ENCODE measurements around the gene MCUB. TPM values are rescaled to one million over a fixed set of nuclear protein-coding genes. Genes with fewer than 3 reads are reported as not detected.
"Not testable (repeated sequence)": the region's sequence is repeated elsewhere in the genome, so short reads cannot be mapped to it uniquely, and the experiment has no call there.

MCUB gene
- total RNA-seq, 2 experiments from 2014 or later = 69.1 to 71.8 TPM

DNA sequence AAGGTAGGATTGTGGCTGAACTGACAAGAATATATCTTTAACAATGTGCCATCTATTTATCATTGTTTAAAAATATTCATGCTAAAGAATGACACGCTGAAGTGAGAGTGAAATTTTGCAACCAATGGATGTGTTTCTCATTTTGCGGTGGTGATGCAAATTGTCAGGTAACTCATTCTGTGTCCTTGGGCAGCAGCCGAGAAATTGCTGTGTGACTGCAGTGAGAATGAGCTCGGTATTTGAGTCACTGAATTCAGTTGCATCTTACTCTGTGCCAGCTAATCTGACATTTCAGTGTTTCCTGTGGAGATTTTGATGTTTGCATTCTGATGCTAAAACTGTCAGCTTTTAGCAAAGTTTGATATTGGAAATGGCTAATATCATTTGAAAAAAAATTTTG is 28.1 kb downstream of the MCUB start:
- Mint-ChIP-seq H3K4me3 (peak overlapping the region; percentile 46), H3K4me1 (ENCODE audit: low read depth) (peaks cover 85% of the 10 kb centered on the region), H3K36me3 (ENCODE audit: low read depth) (peaks cover 12% of the 10 kb centered on the region), H3K27me3 (ENCODE audit: low read depth) (no peaks in the 10 kb centered on the region), H3K9me3 (peaks cover 8% of the 10 kb centered on the region), H3K27ac (peak overlapping the region; percentile 78)
- intact Hi-C loops (cut with micrococcal nuclease) = loop anchor here (1.0 to 5.0 kb wide), 8 partner anchors 22 to 499 kb away; partner anchors contain the start of genes CASP6 and GAR1
- CTCF ChIA-PET = interaction anchor here (0.7 to 1.4 kb wide), 4 partner anchors 15 to 157 kb away, joined by 4 to 12 read pairs (median 4); no protein-coding TSS in a partner anchor
- peak; percentile 88 for DNase-seq

- Mint-ChIP-seq H3K27me3 (ENCODE audit: low read depth) (no peaks in the 10 kb centered on the region), H3K4me3 (no peak overlapping the region), H3K4me1 (ENCODE audit: low read depth) (peaks cover 82% of the 10 kb centered on the region), H3K27ac (peak overlapping the region; percentile 78), H3K36me3 (ENCODE audit: low read depth) (peaks cover 10% of the 10 kb centered on the region), H3K9me3 (peaks cover 7% of the 10 kb centered on the region)
- intact Hi-C loops (cut with micrococcal nuclease) = loop anchor here (2.0 to 5.0 kb wide), 3 partner anchors 226 to 498 kb away; partner anchors contain the start of gene GAR1
- CTCF ChIA-PET = interaction anchor here (0.6 to 1.4 kb wide), 3 partner anchors 14 to 164 kb away, joined by 3 to 12 read pairs (median 4); no protein-coding TSS in a partner anchor
- DNase-seq = no peak
Measured at GRCh38 chr4:109589119-109589518, 29.1 kb downstream of the MCUB start.

GRCh38 chr4:109589605-109590004 is 29.6 kb downstream of the MCUB start:
- H3K27ac Mint-ChIP-seq = peak overlapping the region; percentile 78
- H3K27me3 Mint-ChIP-seq (ENCODE audit: low read depth) = no peaks in the 10 kb centered on the region
- CTCF ChIA-PET = interaction anchor here (0.6 to 1.1 kb wide), 2 partner anchors 14 to 164 kb away, joined by 3 to 4 read pairs; no protein-coding TSS in a partner anchor
- peaks cover 10% of the 10 kb centered on the region for H3K36me3 Mint-ChIP-seq (ENCODE audit: low read depth)
- no peak overlapping the region for H3K4me3 Mint-ChIP-seq
- H3K9me3 Mint-ChIP-seq = peaks cover 7% of the 10 kb centered on the region
- H3K4me1 Mint-ChIP-seq (ENCODE audit: low read depth) = peaks cover 81% of the 10 kb centered on the region
- DNase-seq = no peak
- intact Hi-C loops (cut with micrococcal nuclease) = loop anchor here (2.0 to 5.0 kb wide), 3 partner anchors 225 to 498 kb away; partner anchors contain the start of gene GAR1

- Mint-ChIP-seq H3K4me1 (ENCODE audit: low read depth) (peaks cover 68% of the 10 kb centered on the region), H3K36me3 (ENCODE audit: low read depth) (peaks cover 9% of the 10 kb centered on the region), H3K9me3 (peaks cover 6% of the 10 kb centered on the region), H3K27ac (peak overlapping the region; percentile 28), H3K27me3 (ENCODE audit: low read depth) (no peaks in the 10 kb centered on the region), H3K4me3 (peak overlapping the region; percentile 0)
- no peak for DNase-seq
- CTCF ChIA-PET = interaction anchor here (0.6 to 1.4 kb wide), 5 partner anchors 28 to 1091 kb away, joined by 3 to 5 read pairs (median 4); no protein-coding TSS in a partner anchor
- intact Hi-C loops (cut with micrococcal nuclease) = no loop called here
Measured at GRCh38 chr4:109590905-109591304, 30.9 kb downstream of the MCUB start.

- Mint-ChIP-seq H3K27me3 (ENCODE audit: low read depth) (no peaks in the 10 kb centered on the region), H3K4me1 (ENCODE audit: low read depth) (peaks cover 54% of the 10 kb centered on the region), H3K4me3 (no peak overlapping the region), H3K36me3 (ENCODE audit: low read depth) (peaks cover 5% of the 10 kb centered on the region), H3K27ac (peak overlapping the region; percentile 65), H3K9me3 (peaks cover 3% of the 10 kb centered on the region)
- CTCF ChIA-PET = no interaction called here
- intact Hi-C loops (cut with micrococcal nuclease) = no loop called here
- DNase-seq = no peak
Measured at GRCh38 chr4:109592367-109592766, 32.3 kb downstream of the MCUB start.

GRCh38 chr4:109595123-109595522 is 35.1 kb downstream of the MCUB start:
- CTCF ChIA-PET; H3K27ac Mint-ChIP-seq; H3K36me3 Mint-ChIP-seq (ENCODE audit: low read depth); H3K27me3 Mint-ChIP-seq (ENCODE audit: low read depth); H3K4me3 Mint-ChIP-seq; H3K9me3 Mint-ChIP-seq; intact Hi-C loops (cut with micrococcal nuclease); DNase-seq: not testable (repeated sequence)
- peaks cover 47% of the 10 kb centered on the region for H3K4me1 Mint-ChIP-seq (ENCODE audit: low read depth)

- H3K4me1 Mint-ChIP-seq (ENCODE audit: low read depth) = peaks cover 43% of the 10 kb centered on the region
- CTCF ChIA-PET = not testable (repeated sequence)
Measured at GRCh38 chr4:109596420-109597085, 36.5 kb downstream of the MCUB start.

GRCh38 chr4:109599046-109599652 is 39.1 kb downstream of the MCUB start:
- Mint-ChIP-seq H3K36me3 (ENCODE audit: low read depth) (peaks cover 20% of the 10 kb centered on the region), H3K27ac (peak overlapping the region; percentile 72)
- CTCF ChIA-PET = interaction anchor here (0.5 to 0.7 kb wide), 2 partner anchors 16 to 320 kb away, joined by 4 to 5 read pairs; no protein-coding TSS in a partner anchor

More at GRCh38 chr4:109596420-109597085, 36.5 kb downstream of the MCUB start:
- H3K27ac Mint-ChIP-seq; DNase-seq; H3K4me3 Mint-ChIP-seq; H3K36me3 Mint-ChIP-seq (ENCODE audit: low read depth); intact Hi-C loops (cut with micrococcal nuclease); H3K27me3 Mint-ChIP-seq (ENCODE audit: low read depth); H3K9me3 Mint-ChIP-seq: not testable (repeated sequence)

GRCh38 chr4:109600431-109600830 is 40.4 kb downstream of the MCUB start:
- intact Hi-C loops (cut with micrococcal nuclease) = no loop called here
- Mint-ChIP-seq H3K9me3 (peaks cover 19% of the 10 kb centered on the region), H3K4me3 (no peak overlapping the region), H3K36me3 (ENCODE audit: low read depth) (peaks cover 31% of the 10 kb centered on the region), H3K4me1 (ENCODE audit: low read depth) (peaks cover 42% of the 10 kb centered on the region), H3K27me3 (ENCODE audit: low read depth) (no peaks in the 10 kb centered on the region), H3K27ac (no peak overlapping the region)
- CTCF ChIA-PET = interaction anchor here (1.3 kb wide), 1 partner anchor 58 kb away, joined by 4 read pairs; no protein-coding TSS in a partner anchor
- DNase-seq = no peak

More at GRCh38 chr4:109599046-109599652, 39.1 kb downstream of the MCUB start:
- H3K4me3 Mint-ChIP-seq = no peak overlapping the region
- peaks cover 15% of the 10 kb centered on the region for H3K9me3 Mint-ChIP-seq
- intact Hi-C loops (cut with micrococcal nuclease) = no loop called here
- peaks cover 35% of the 10 kb centered on the region for H3K4me1 Mint-ChIP-seq (ENCODE audit: low read depth)
- DNase-seq = no peak
- no peaks in the 10 kb centered on the region for H3K27me3 Mint-ChIP-seq (ENCODE audit: low read depth)

DNA sequence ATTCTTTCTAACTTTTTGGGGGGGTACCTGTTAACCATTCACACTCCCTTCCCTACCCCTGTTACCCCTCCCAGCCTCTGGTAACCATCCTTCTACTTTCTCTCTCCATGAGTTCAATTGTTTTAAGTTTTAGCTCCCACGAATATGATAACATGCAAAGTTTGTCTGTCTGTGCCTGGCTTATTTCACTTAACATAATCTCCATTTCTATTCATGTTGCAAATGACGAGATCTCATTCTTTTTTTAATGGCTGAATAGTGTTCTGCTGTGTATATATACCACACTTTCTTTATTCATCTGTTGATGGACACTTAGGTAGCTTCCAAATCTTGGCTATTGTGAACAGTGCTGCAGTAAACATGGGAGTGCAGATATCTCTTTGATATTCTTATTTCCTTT is 41.3 kb downstream of the MCUB start:
- Mint-ChIP-seq H3K4me3 (no peak overlapping the region), H3K9me3 (peaks cover 21% of the 10 kb centered on the region), H3K27ac (no peak overlapping the region), H3K27me3 (ENCODE audit: low read depth) (no peaks in the 10 kb centered on the region), H3K4me1 (ENCODE audit: low read depth) (peaks cover 46% of the 10 kb centered on the region), H3K36me3 (ENCODE audit: low read depth) (peaks cover 36% of the 10 kb centered on the region)
- CTCF ChIA-PET = interaction anchor here (1.3 kb wide), 1 partner anchor 57 kb away, joined by 4 read pairs; no protein-coding TSS in a partner anchor
- intact Hi-C loops (cut with micrococcal nuclease) = loop anchor here (1.0 kb wide), 1 partner anchor 8 kb away; no protein-coding TSS in a partner anchor
- no peak for DNase-seq

DNA sequence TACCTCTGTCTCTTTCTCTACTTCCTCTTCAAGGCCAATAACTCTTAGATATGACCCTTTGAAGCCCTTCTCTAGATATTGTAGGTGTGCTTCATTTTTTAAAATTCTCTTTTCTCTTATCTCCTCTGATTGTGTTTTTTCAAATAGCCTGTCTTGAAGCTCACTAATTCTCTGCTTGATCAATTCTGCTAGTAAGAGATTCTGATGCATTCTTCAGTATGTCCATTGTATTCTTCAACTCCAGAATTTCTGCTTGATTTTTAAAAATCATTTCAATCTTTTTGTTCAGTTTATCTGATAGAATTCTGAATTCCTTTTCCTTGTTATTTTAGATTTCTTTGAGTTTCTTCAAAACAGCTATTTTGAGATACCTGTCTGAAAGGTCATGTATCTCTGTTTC is 47.9 kb downstream of the MCUB start:
- intact Hi-C loops (cut with micrococcal nuclease) = no loop called here
- no peak overlapping the region for H3K27ac Mint-ChIP-seq
- no peak for DNase-seq
- H3K36me3 Mint-ChIP-seq (ENCODE audit: low read depth) = peaks cover 55% of the 10 kb centered on the region
- H3K27me3 Mint-ChIP-seq (ENCODE audit: low read depth) = no peaks in the 10 kb centered on the region
- H3K9me3 Mint-ChIP-seq = peaks cover 25% of the 10 kb centered on the region
- CTCF ChIA-PET = no interaction called here
- H3K4me3 Mint-ChIP-seq = no peak overlapping the region
- peaks cover 65% of the 10 kb centered on the region for H3K4me1 Mint-ChIP-seq (ENCODE audit: low read depth)

- Mint-ChIP-seq H3K27me3 (ENCODE audit: low read depth) (no peaks in the 10 kb centered on the region), H3K4me3 (no peak overlapping the region), H3K36me3 (ENCODE audit: low read depth) (peaks cover 50% of the 10 kb centered on the region), H3K9me3 (peaks cover 23% of the 10 kb centered on the region), H3K27ac (no peak overlapping the region), H3K4me1 (ENCODE audit: low read depth) (peaks cover 72% of the 10 kb centered on the region)
- no peak for DNase-seq
- intact Hi-C loops (cut with micrococcal nuclease) = no loop called here
- CTCF ChIA-PET = no interaction called here
Measured at GRCh38 chr4:109608879-109609278, 48.8 kb downstream of the MCUB start.

Data from activated naive CD4-positive, alpha-beta T cell treated with anti-CD3 and anti-CD28 coated beads for 36 hours (primary cell).